HG03064 (cell line): ENCODE data around the gene NIFK.
"Not testable (repeated sequence)": the region's sequence is repeated elsewhere in the genome, so short reads cannot be mapped to it uniquely, and the experiment has no call there.

Source experiments
- ATAC-seq: cut with Tn5 transposase; IDR thresholded peaks from one replicate; pipeline ENCODE4 v1.9.1; 2021; ENCODE audit warnings: low read depth; ENCODE audit not compliant: unreplicated experiment

Gene NIFK

GRCh38 chr2:121697108-121697631 lies 39.5 kb downstream of the NIFK start:
- no peak for ATAC-seq

GRCh38 chr2:121696410-121696930 lies 40.2 kb downstream of the NIFK start:
- no peak for ATAC-seq

GRCh38 chr2:121695171-121695451 lies 41.6 kb downstream of the NIFK start:
- no peak for ATAC-seq

GRCh38 chr2:121694398-121695170 lies 42.1 kb downstream of the NIFK start:
- no peak for ATAC-seq

GRCh38 chr2:121690572-121690971 lies 46.1 kb downstream of the NIFK start:
- not testable (repeated sequence) for ATAC-seq

GRCh38 chr2:121690095-121690494 lies 46.6 kb downstream of the NIFK start:
- no peak for ATAC-seq

GRCh38 chr2:121689356-121689755 lies 47.3 kb downstream of the NIFK start:
- ATAC-seq = no peak

GRCh38 chr2:121688820-121689219 lies 47.9 kb downstream of the NIFK start:
- no peak for ATAC-seq

- no peak for ATAC-seq
Observed at GRCh38 chr2:121686902-121687301, 49.8 kb downstream of the NIFK start.

GRCh38 chr2:121686218-121686617 lies 50.5 kb downstream of the NIFK start:
- no peak for ATAC-seq

GRCh38 chr2:121682396-121683298 lies 54.0 kb downstream of the NIFK start:
- ATAC-seq = no peak

GRCh38 chr2:121677855-121678254 lies 58.8 kb downstream of the NIFK start:
- ATAC-seq = no peak
